DND-41 (cell line): Measurements from ENCODE around the gene FSIP1.

ENCODE experiments used
- EZH2 ChIP-seq: IDR thresholded peaks from 3 replicates; pipeline ENCODE4 v1.6.1; 2012; ENCODE audit warnings: borderline replicate concordance, low read depth, mild to moderate bottlenecking, moderate library complexity, low read length, inconsistent platforms; ENCODE audit not compliant: severe bottlenecking
- TF ChIP-seq, protein P1 (sequence below): IDR thresholded peaks from 2 replicates; pipeline ENCODE4 v1.5.1; 2012; ENCODE audit warnings: borderline replicate concordance, low read length, moderate library complexity, mild to moderate bottlenecking; ENCODE audit not compliant: poor library complexity, severe bottlenecking; ENCODE audit errors: extremely low read depth

GRCh38 chr15:39556461-39556860 lies 226.2 kb downstream of the FSIP1 start:
- TF ChIP-seq, protein P1, sequence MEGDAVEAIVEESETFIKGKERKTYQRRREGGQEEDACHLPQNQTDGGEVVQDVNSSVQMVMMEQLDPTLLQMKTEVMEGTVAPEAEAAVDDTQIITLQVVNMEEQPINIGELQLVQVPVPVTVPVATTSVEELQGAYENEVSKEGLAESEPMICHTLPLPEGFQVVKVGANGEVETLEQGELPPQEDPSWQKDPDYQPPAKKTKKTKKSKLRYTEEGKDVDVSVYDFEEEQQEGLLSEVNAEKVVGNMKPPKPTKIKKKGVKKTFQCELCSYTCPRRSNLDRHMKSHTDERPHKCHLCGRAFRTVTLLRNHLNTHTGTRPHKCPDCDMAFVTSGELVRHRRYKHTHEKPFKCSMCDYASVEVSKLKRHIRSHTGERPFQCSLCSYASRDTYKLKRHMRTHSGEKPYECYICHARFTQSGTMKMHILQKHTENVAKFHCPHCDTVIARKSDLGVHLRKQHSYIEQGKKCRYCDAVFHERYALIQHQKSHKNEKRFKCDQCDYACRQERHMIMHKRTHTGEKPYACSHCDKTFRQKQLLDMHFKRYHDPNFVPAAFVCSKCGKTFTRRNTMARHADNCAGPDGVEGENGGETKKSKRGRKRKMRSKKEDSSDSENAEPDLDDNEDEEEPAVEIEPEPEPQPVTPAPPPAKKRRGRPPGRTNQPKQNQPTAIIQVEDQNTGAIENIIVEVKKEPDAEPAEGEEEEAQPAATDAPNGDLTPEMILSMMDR, result no peak
- TF ChIP-seq EZH2, result no peak
